Mucosa of rectum (tissue), 2 donors: ENCODE results near the gene HOXA9.

Experiments
- H3K27ac ChIP-seq, 2 donors: one replicate each; pipeline ENCODE4 v1.7.0; 2013; ENCODE audit warnings: inconsistent platforms in 2 of 2, low read depth in 2 of 2, low read length in 2 of 2
- H3K27me3 ChIP-seq, 2 donors: one replicate each; pipeline ENCODE4 v1.7.0; 2013; ENCODE audit warnings: low read length in 2 of 2; ENCODE audit not compliant: control insufficient read depth in 2 of 2, insufficient read depth in 2 of 2
- H3K36me3 ChIP-seq, 2 donors: one replicate each; pipeline ENCODE4 v1.7.0; 2013; ENCODE audit warnings: low read length in 2 of 2; ENCODE audit not compliant: control insufficient read depth in 2 of 2, insufficient read depth in 2 of 2
- H3K4me1 ChIP-seq, 2 donors: one replicate each; pipeline ENCODE4 v1.7.0; 2013; ENCODE audit warnings: low read length in 2 of 2, mild to moderate bottlenecking in 1 of 2; ENCODE audit not compliant: control insufficient read depth in 2 of 2, insufficient read depth in 2 of 2
- H3K4me3 ChIP-seq, 2 donors: one replicate each; pipeline ENCODE4 v1.7.0; 2013; ENCODE audit warnings: low read length in 2 of 2
- H3K9ac ChIP-seq, 2 donors: one replicate each; pipeline ENCODE4 v1.7.0; 2013; ENCODE audit warnings: low read length in 2 of 2, low read depth in 1 of 2, mild to moderate bottlenecking in 1 of 2
- H3K9me3 ChIP-seq, 2 donors: one replicate each; pipeline ENCODE4 v1.7.0; 2013; ENCODE audit warnings: low read length in 2 of 2; ENCODE audit not compliant: control insufficient read depth in 2 of 2
- donor health status: healthy.
- donor health status: Normal muscosa, but diverticular disease.

Gene HOXA9

DNA sequence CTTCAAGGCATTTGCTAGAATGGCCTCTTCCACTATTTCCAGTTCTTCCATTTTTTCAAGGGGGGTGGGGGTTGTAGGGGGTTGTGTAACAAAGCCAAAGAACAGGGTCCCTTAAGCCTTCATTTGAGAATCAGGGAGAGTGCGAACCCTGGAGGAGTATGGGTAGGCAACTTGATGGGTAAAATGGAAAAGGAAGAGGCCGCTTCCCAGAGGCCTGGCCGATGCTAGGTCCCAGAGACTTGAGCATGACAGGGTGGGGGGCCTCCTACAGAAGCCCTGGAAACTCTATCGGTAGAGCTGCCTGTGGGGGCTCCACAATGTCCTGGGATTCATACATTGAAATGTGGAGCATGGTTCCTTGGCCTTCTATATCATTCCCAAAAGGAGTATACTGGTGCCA is 43.7 kb upstream of the HOXA9 start:
- H3K27me3 ChIP-seq: peaks cover 12 to 28% of the 10 kb centered on the region in 2 donors
- peak overlapping the region in 1 of 2 donors; percentile 80 for H3K27ac ChIP-seq
- no peak overlapping the region for H3K4me3 ChIP-seq
- H3K4me1 ChIP-seq: peaks cover 41 to 58% of the 10 kb centered on the region in 2 donors
- H3K36me3 ChIP-seq: no peaks in the 10 kb centered on the region
- no peaks in the 10 kb centered on the region for H3K9me3 ChIP-seq
- no peak overlapping the region for H3K9ac ChIP-seq

DNA sequence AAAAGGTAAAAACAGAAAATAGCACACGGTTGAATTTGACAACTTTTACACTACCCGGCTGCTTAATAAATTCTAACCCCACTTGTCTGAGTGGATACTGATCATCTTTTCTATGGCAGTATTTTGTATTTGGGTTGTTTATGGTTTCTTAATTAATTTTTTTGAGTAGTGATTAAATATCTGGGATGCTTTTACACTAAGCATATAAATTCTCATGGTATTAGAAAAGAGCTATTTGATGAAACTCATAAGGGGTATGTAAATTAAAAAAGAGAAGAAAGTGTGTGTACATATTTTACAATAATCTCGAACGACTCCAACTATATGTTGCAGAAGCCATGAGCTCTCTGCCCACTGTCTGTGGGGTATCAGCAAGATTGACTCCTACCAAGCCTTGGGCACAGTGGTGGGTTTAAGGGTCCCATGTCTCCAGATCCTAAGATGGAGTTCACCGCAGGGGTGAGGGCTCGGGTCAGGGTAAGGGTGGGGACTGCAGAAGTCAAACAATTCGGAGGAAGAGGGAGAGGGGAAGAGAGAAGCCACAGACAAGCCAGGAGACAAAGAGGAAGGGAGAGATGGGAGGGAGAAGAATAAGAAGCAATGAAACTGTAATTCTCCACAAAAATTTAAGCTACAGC is 42.1 kb upstream of the HOXA9 start:
- H3K9me3 ChIP-seq: no peaks in the 10 kb centered on the region
- H3K4me1 ChIP-seq: peaks cover 41 to 60% of the 10 kb centered on the region in 2 donors
- no peaks in the 10 kb centered on the region for H3K36me3 ChIP-seq
- H3K27me3 ChIP-seq: peaks cover 12 to 28% of the 10 kb centered on the region in 2 donors
- H3K9ac ChIP-seq: peak overlapping the region; percentile 63 to 92
- H3K4me3 ChIP-seq: peak overlapping the region; percentile 37 to 92
- H3K27ac ChIP-seq: peak overlapping the region; percentile 65 to 95

DNA sequence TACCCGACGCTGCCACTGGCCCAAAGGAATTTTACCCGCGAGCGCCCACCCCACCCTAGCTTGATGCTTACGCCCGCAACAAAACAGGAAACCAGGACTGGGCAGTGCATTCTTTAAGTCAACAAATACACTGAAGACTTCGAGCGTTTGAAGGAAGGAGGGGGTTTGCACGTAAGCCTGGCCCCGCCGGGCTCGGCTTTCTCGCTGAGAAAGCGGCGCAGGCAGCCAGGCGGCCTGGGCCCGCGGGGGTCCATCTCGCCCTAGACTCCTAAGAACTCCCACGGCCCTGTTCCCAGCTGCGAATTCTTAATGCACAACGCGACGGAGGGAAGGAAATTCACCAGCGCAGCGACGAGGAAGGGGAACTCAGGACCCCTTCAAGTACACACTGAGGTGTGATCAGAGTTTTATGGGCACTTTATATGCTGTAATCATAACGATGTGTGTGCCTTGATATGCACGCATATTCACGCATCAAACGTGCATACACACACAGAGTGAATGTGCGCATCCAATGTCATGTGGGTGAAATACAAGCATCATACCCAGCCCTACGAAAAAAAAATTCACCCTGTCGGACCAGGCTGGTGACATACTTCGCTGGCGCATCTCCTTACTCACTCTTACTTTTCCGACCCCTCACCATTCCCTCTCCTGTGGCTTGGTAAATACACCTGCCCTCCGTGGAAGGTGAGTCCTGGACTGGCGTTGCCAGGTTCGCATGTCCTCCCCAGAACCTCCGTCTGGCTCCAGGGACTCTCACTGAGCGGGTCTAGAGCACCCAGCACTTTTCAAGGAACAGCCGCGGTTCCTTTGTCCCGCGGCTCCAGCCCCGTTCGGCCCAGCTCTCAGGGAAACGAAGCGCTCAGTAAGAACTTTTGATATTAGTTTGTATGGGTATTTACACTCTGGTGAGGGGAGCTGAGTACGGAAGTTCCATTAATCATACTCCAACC is 40.3 kb upstream of the HOXA9 start:
- no peaks in the 10 kb centered on the region for H3K9me3 ChIP-seq
- H3K9ac ChIP-seq: peak overlapping the region; percentile 92 to 94
- peak overlapping the region; percentile 89 to 92 for H3K4me3 ChIP-seq
- H3K27ac ChIP-seq: peak overlapping the region; percentile 95 to 97
- no peaks in the 10 kb centered on the region for H3K36me3 ChIP-seq
- peaks cover 31 to 57% of the 10 kb centered on the region in 2 donors for H3K4me1 ChIP-seq
- peaks cover 10 to 31% of the 10 kb centered on the region in 2 donors for H3K27me3 ChIP-seq

- H3K9me3 ChIP-seq: no peaks in the 10 kb centered on the region
- H3K36me3 ChIP-seq: no peaks in the 10 kb centered on the region
- peak overlapping the region; percentile 89 to 92 for H3K4me3 ChIP-seq
- H3K27me3 ChIP-seq: peaks cover 10 to 29% of the 10 kb centered on the region in 2 donors
- peak overlapping the region; percentile 92 to 94 for H3K9ac ChIP-seq
- H3K4me1 ChIP-seq: peaks cover 26 to 55% of the 10 kb centered on the region in 2 donors
- H3K27ac ChIP-seq: peak overlapping the region; percentile 95 to 97
Observed at GRCh38 chr7:27204851-27205322, 39.5 kb upstream of the HOXA9 start.

DNA sequence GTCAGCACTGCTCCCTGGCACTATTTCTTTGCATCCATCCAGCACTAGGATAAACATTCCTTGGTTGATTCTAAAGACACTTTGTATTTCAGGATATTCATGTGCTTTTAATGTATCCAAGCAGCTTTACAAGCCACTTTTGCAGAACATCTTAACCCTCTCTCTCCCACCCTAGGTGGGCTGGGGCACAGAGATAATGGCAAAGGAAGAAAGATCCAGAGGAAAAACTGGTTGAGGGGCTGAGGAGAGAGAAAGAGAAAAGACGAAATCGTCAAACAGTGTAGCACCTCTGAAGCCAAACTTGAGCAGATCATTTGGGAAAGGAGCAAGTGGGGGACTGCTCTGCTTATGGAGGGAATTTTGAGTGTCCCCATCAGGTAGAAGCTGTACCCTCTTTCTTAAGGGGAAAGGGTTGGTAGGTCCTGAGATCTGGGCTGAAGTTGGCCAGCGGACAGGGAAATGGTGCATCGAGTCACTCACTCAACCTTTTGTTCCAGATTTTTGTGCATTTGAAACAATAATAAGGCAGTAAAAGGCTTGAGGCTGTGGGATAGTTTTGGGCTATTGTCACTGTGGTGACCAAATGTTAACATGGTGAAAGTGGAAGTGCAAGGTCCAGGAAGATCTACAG is 38.7 kb upstream of the HOXA9 start:
- Histone ChIP-seq H3K9me3 (no peaks in the 10 kb centered on the region), H3K36me3 (no peaks in the 10 kb centered on the region), H3K9ac (peak overlapping the region; percentile 92 to 94), H3K4me1 (peaks cover 19 to 50% of the 10 kb centered on the region in 2 donors), H3K27ac (peak overlapping the region; percentile 95 to 97), H3K4me3 (peak overlapping the region; percentile 89 to 92), H3K27me3 (peaks cover 10 to 30% of the 10 kb centered on the region in 2 donors)

GRCh38 chr7:27203365-27203953 is 38.1 kb upstream of the HOXA9 start:
- Histone ChIP-seq H3K36me3 (no peaks in the 10 kb centered on the region), H3K9ac (peak overlapping the region; percentile 92 to 94), H3K9me3 (no peaks in the 10 kb centered on the region), H3K27me3 (peaks cover 10 to 36% of the 10 kb centered on the region in 2 donors), H3K27ac (peak overlapping the region; percentile 95 to 97), H3K4me3 (peak overlapping the region; percentile 89 to 92), H3K4me1 (peaks cover 13 to 44% of the 10 kb centered on the region in 2 donors)

- Histone ChIP-seq H3K27ac (peak overlapping the region; percentile 95 to 97), H3K36me3 (no peaks in the 10 kb centered on the region), H3K4me1 (peaks cover 10 to 39% of the 10 kb centered on the region in 2 donors), H3K27me3 (peaks cover 10 to 38% of the 10 kb centered on the region in 2 donors), H3K9me3 (no peaks in the 10 kb centered on the region), H3K9ac (peak overlapping the region; percentile 92 to 94), H3K4me3 (peak overlapping the region; percentile 89 to 92)
Observed at GRCh38 chr7:27202862-27203134, 37.5 kb upstream of the HOXA9 start.

DNA sequence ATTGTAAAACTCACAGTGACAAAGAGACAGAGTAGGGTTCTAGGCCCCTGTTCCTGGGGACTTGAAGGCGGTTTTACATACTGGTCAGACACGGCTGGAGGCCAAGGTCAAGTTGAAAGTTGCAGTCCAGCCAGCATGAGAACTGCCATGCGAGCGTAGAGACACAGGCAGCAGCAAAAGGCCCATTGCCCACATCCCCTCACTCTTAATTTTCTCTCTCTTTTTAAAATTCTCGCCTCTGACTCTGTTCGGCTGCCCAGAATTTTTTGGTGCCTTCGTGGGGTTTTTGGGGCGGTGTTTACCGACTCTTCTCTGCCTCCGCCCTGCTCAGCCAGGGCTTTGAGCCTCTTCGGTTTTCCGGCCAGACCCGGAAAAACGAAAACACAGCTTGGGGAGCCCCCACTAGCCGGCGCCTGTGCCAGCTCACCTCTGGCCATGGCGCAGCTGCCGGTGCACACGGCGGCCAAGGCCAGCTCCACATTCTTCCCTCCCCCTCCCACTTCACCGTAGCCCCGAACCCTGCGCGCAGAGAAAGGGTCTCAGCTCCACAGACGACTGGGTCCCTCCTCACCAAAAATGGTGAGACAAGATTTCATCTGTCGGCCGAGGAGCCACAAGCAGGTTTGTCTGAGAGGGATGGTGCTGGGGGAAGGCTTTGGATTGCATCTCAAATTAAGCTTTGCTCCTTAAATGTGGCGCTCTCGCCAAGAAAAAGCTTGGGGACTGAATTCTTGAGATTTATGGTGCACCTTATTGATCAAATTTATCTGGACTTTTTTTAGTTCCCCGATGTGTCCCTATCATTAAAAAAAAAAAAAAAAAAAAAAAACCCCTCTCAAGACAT is 36.9 kb upstream of the HOXA9 start:
- Histone ChIP-seq H3K36me3 (no peaks in the 10 kb centered on the region), H3K9ac (peak overlapping the region; percentile 92 to 94), H3K27ac (peak overlapping the region; percentile 95 to 97), H3K9me3 (peaks cover 0 to 2% of the 10 kb centered on the region in 2 donors), H3K27me3 (peaks cover 10 to 43% of the 10 kb centered on the region in 2 donors), H3K4me3 (peak overlapping the region; percentile 89 to 92), H3K4me1 (peaks cover 7 to 38% of the 10 kb centered on the region in 2 donors)

DNA sequence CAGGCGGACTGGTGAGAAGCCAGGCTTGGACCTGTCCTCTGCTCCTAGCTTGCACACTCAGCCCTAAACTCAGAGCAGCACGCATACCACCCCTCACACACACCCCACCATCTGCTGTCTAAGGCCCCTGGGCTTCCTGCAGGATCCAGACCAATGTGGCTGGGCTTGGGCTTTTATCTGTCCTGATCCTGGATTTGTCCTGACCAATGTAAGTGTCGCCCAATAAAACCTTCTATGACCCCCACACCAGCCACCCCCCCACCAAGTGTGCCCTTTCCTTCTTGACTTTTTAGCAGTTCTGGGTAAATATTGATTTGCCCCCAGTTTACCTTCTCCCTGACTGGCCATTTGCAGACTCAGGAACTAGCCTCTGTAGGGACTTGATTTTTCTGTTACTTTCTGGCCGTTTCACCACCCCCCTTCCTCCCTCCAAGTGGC is 36.3 kb upstream of the HOXA9 start:
- peaks cover 7 to 34% of the 10 kb centered on the region in 2 donors for H3K4me1 ChIP-seq
- H3K27me3 ChIP-seq: peaks cover 10 to 43% of the 10 kb centered on the region in 2 donors
- peak overlapping the region; percentile 92 to 94 for H3K9ac ChIP-seq
- H3K4me3 ChIP-seq: peak overlapping the region; percentile 89 to 92
- H3K9me3 ChIP-seq: peaks cover 0 to 2% of the 10 kb centered on the region in 2 donors
- peak overlapping the region; percentile 95 to 97 for H3K27ac ChIP-seq
- no peaks in the 10 kb centered on the region for H3K36me3 ChIP-seq
